Nephron progenitor cell (in vitro differentiated cells): ENCODE measurements around the gene KCNQ2.
A peak's percentile ranks its signal among the peaks of the same experiment; 100 is the strongest.

ENCODE experiments used
- DNase-seq: peaks from one replicate; pipeline ENCODE4 v3.0.0; 2021
- H3K27ac Mint-ChIP-seq: 2 replicates; pipeline ENCODE4 v1.8.0; 2021; ENCODE audit warnings: mild to moderate bottlenecking, moderate library complexity, mixed read lengths
- H3K27me3 Mint-ChIP-seq: 2 replicates; pipeline ENCODE4 v1.8.0; 2021; ENCODE audit warnings: mild to moderate bottlenecking, low read depth, mixed read lengths; ENCODE audit not compliant: poor library complexity
- H3K36me3 Mint-ChIP-seq: 2 replicates; pipeline ENCODE4 v1.8.0; 2021; ENCODE audit warnings: low read depth, mixed read lengths
- H3K4me1 Mint-ChIP-seq: 2 replicates; pipeline ENCODE4 v1.8.0; 2021; ENCODE audit warnings: mixed read lengths
- H3K4me3 Mint-ChIP-seq: 2 replicates; pipeline ENCODE4 v1.8.0; 2021; ENCODE audit warnings: mild to moderate bottlenecking, moderate library complexity, mixed read lengths
- H3K9me3 Mint-ChIP-seq: 2 replicates; pipeline ENCODE4 v1.8.0; 2021; ENCODE audit warnings: mild to moderate bottlenecking, moderate library complexity, mixed read lengths
- TF ChIP-seq, protein P1 (sequence below): fragments of 200-600 bp; sonication (generic); IDR thresholded peaks from 2 replicates; pipeline ENCODE4 v1.5.0; 2021; ENCODE audit warnings: antibody characterized with exemption

The KCNQ2 gene

DNA sequence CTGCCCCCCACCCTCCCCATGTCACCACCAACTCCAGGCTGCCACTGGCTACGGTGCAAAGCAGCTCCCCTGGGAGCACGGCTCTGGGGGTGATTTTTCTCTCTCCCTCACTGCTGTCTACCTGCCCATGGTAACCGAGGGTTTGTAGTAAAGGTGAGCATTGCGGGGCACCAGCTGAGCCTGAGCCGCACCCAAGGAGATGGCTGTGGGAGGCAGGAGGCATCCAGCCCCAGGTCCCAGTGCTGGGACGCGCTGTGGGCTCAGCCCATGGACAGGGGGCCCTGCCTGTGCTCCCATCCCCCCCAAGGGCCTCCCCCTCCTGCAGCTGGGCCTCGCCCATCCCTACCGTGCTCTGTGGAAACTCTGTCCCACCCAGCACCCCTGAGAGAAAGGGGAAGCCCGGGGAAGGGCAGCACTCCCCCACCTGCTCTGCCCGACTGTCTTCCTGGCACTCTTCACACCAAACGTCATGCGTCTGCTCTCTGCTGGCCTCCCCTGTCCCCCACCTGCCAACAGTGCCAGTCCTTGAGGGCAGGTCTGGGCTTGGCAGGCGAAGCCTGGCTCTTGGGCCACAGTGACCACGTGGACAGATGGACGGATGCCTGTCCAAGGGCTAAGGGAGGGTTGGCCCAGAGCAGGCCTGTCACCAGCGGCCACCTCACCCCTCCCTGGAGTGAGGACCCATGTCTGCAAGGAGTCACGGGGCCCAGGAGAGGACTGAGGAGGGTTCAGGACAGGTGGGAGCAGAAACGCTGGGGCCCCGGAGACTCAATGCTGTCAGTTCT lies 107.5 kb downstream of the KCNQ2 start:
- H3K27ac Mint-ChIP-seq = no peak overlapping the region
- TF ChIP-seq, protein P1, sequence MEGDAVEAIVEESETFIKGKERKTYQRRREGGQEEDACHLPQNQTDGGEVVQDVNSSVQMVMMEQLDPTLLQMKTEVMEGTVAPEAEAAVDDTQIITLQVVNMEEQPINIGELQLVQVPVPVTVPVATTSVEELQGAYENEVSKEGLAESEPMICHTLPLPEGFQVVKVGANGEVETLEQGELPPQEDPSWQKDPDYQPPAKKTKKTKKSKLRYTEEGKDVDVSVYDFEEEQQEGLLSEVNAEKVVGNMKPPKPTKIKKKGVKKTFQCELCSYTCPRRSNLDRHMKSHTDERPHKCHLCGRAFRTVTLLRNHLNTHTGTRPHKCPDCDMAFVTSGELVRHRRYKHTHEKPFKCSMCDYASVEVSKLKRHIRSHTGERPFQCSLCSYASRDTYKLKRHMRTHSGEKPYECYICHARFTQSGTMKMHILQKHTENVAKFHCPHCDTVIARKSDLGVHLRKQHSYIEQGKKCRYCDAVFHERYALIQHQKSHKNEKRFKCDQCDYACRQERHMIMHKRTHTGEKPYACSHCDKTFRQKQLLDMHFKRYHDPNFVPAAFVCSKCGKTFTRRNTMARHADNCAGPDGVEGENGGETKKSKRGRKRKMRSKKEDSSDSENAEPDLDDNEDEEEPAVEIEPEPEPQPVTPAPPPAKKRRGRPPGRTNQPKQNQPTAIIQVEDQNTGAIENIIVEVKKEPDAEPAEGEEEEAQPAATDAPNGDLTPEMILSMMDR = no peak
- no peak overlapping the region for H3K4me3 Mint-ChIP-seq
- H3K36me3 Mint-ChIP-seq = no peaks in the 10 kb centered on the region
- no peaks in the 10 kb centered on the region for H3K9me3 Mint-ChIP-seq
- DNase-seq = no peak
- peaks cover 52% of the 10 kb centered on the region for H3K4me1 Mint-ChIP-seq
- H3K27me3 Mint-ChIP-seq = peaks cover 35% of the 10 kb centered on the region

DNA sequence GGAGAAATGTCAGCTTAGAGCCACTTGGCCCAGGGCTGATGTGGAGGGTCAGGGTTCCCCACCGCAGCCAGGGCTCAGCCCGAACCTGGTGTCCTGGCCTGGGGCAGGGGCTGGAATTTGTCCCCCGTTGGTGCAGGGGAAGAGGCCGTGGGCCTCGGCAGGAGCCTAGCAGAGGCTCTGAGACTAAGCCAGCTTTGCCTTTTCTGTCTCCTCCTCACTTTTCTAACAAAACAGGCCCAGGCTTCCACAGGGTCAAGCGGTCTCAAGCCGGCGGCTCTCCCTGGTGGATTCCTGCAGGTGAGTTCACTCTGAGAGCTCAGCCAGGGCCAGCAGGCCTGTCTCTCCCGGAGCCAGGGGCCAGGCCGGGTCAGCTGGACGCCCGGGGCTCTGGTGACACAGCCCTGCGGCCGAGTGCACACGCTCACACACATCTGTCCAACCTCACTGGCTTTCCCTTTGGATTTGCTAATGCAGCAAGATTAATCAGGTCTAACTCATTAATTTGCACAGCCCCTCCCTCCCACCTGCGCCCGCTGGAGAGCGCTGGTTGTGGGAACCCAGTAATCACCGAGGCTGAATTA lies 108.4 kb downstream of the KCNQ2 start:
- H3K27me3 Mint-ChIP-seq = peaks cover 45% of the 10 kb centered on the region
- H3K9me3 Mint-ChIP-seq = no peaks in the 10 kb centered on the region
- no peak overlapping the region for H3K27ac Mint-ChIP-seq
- DNase-seq = no peak
- peaks cover 53% of the 10 kb centered on the region for H3K4me1 Mint-ChIP-seq
- peak overlapping the region; percentile 32 for H3K4me3 Mint-ChIP-seq
- no peaks in the 10 kb centered on the region for H3K36me3 Mint-ChIP-seq
- TF ChIP-seq, protein P1 = no peak

DNA sequence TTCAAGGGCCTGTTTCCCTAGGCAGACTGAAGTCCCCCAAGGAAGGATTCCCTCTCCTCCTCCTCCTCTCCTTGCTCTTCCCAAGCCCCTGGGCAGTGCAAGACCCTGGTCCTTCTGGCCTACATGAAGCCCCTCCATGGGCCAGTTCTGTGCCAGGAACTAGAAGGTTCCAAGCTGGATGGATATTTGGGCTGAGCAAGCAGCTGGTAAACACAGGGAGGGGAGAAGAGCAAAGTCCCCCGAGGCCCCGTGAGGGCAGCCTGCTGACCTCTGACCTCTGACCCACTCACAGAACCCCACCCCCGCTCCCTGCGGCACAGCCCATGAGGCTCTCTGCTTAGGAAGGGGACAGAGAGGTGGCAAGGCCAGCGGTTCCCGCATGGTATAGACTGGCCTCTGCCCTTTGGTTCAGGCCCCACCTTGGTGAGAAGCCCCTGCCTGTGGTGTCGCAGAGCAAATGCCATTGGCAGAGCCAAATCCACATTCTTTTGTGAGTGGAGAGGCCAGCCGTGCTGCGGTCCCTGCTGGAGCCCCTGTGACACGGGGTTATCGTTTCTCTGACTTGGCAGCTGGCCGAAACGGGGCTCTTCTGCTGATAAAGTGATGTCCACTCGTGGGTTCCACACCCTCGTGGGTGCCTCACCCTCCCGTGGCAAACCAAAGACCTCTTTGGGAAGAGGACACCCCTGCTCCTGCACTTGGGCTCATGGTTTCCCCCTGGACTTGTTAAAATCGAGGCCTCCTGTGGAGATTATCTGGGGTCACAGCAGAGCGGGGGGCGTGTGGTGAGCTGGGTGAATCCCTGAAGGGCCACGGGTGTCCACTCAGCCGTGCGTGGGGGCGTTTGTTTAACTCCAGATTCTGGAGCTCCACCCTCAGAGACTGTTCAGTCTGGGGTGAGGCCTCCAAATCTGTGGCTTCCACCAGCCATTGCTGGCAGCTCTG lies 109.2 kb downstream of the KCNQ2 start:
- H3K4me3 Mint-ChIP-seq = peak overlapping the region; percentile 52
- H3K4me1 Mint-ChIP-seq = peaks cover 45% of the 10 kb centered on the region
- H3K27ac Mint-ChIP-seq = no peak overlapping the region
- peaks cover 49% of the 10 kb centered on the region for H3K27me3 Mint-ChIP-seq
- no peaks in the 10 kb centered on the region for H3K36me3 Mint-ChIP-seq
- DNase-seq = peak; percentile 51
- no peaks in the 10 kb centered on the region for H3K9me3 Mint-ChIP-seq
- TF ChIP-seq, protein P1 = no peak

DNA sequence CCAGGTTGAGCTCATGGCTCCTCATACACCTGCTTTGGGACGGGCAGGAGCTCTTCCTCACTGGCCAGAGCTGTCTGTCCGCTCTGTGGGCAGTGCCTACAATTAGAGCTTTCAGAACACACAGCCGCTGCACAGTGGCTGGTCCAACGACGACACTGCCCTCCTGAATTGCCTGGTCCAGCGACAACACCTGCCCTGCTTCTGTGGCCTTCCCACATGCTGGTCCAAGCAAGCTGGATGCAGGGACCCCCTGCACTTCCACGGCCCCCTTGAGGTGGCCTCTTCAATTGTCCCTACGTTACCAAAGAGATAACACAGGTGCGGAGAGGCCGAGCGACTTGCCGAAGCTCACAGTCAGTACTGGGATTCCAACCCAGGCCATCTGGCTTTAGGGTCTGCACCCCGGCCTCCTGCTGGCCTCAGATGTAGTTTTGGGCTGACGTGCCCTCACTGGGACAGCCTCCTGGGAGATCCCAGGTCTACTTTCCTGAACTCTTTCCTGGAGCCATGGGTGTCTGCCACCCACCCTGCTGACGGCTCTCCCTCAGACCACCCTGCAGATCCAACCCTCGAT lies 109.9 kb downstream of the KCNQ2 start:
- no peak for DNase-seq
- no peaks in the 10 kb centered on the region for H3K9me3 Mint-ChIP-seq
- H3K36me3 Mint-ChIP-seq = no peaks in the 10 kb centered on the region
- H3K4me3 Mint-ChIP-seq = peak overlapping the region; percentile 52
- TF ChIP-seq, protein P1 = no peak
- peaks cover 52% of the 10 kb centered on the region for H3K27me3 Mint-ChIP-seq
- H3K4me1 Mint-ChIP-seq = peaks cover 37% of the 10 kb centered on the region
- no peak overlapping the region for H3K27ac Mint-ChIP-seq

DNA sequence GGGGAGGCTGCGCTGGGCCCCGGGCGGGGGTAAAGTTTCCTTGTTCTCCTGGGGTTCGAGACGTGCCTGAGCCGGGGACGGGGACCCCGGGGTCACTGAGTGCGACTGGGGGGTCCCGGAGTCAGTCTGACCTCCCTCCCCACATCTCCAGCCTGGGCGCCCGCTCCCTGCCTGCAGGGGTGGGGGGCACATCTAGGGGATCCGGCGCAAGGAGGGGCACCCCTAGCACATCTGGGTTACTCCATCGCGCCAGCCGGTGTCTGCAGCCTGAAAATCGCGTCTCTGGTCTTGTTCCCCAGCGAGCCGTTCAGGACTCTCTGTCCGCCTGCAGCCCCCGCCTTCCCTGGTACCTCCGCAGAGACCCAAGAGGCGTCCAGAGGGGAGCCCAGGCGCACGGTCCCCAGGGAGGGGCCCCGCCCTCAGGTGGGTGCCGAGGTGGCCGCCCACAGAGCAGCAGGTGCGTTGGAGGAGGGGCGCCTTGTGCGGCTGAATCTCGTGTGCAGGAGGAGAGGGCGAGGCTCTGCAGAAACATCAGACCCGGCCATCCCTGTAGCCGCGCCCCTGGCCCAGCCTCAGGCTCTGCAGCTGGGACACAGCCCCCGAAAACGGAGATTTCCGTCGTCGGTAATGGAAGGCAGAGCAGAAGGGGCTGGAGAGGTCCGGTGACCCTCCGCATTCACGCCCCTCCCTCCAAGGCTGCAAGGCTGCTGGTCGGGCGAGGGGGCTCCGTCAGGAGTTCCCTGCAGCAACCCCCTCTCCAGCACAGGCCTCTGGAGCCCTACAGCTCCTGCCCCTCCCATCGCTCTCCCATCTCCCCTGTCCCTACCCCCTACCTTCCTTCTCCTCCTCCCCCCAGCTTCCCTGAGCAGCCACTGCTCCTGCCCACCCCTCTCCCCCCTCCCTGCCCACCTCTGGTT lies 110.7 kb downstream of the KCNQ2 start:
- DNase-seq = no peak
- Mint-ChIP-seq H3K9me3 (no peaks in the 10 kb centered on the region), H3K36me3 (no peaks in the 10 kb centered on the region), H3K27ac (no peak overlapping the region), H3K4me1 (peaks cover 30% of the 10 kb centered on the region), H3K4me3 (no peak overlapping the region), H3K27me3 (peaks cover 53% of the 10 kb centered on the region)
- TF ChIP-seq, protein P1 = no peak
